GM21528 (cell line): Measurements from ENCODE around the gene TM9SF4.

Experiments
- ATAC-seq: cut with Tn5 transposase; IDR thresholded peaks from one replicate; pipeline ENCODE4 v1.9.1; 2021; ENCODE audit warnings: mild to moderate bottlenecking, moderate library complexity; ENCODE audit not compliant: unreplicated experiment, low FRiP score

TM9SF4 gene

GRCh38 chr20:32205110-32205842 lies 95.8 kb downstream of the TM9SF4 start:
- ATAC-seq, result no peak

DNA sequence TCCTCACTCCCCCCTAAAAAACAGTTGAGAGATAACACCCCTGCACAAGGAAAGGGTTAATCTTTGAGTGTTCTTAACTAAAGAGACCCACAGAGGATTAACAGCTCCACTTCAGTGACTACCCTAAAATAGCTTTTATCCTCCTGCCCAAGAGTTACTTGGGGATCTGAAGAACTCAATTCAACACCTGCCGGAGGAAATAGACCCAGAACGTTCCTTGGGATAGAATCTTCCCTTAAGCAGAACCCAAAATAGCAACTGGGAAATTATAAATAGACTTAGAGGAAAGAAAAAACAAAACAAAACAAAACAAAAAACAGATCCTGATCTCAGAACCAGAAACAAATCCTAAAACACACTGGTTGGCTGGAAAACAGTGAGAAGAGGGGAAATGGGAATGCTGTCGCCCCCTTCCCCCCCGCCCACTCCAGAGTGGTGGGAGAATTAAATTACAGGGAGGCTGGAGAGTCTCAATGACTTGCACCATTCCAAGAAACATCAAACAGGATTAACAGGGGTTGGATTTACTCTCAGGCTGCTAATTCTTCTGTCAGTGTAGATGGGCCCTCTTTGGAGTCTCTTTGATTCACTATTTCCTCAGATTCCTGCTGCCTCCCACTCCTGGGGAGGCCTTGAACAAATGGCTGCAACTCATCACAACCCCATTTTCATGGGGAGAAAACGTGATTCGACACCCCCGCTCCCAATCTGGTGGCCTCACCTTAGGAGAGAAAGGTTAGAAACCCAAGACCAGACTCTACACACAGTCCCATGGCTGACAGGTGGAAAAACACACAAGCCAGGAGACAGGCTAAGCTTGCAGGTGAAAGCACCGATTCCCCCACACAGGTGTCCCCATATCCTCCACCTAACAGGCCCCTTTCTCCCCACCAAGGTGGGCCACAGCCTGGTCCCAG lies 96.6 kb downstream of the TM9SF4 start:
- ATAC-seq, result no peak

GRCh38 chr20:32206760-32207625 lies 97.5 kb downstream of the TM9SF4 start:
- peak; percentile 15 for ATAC-seq

DNA sequence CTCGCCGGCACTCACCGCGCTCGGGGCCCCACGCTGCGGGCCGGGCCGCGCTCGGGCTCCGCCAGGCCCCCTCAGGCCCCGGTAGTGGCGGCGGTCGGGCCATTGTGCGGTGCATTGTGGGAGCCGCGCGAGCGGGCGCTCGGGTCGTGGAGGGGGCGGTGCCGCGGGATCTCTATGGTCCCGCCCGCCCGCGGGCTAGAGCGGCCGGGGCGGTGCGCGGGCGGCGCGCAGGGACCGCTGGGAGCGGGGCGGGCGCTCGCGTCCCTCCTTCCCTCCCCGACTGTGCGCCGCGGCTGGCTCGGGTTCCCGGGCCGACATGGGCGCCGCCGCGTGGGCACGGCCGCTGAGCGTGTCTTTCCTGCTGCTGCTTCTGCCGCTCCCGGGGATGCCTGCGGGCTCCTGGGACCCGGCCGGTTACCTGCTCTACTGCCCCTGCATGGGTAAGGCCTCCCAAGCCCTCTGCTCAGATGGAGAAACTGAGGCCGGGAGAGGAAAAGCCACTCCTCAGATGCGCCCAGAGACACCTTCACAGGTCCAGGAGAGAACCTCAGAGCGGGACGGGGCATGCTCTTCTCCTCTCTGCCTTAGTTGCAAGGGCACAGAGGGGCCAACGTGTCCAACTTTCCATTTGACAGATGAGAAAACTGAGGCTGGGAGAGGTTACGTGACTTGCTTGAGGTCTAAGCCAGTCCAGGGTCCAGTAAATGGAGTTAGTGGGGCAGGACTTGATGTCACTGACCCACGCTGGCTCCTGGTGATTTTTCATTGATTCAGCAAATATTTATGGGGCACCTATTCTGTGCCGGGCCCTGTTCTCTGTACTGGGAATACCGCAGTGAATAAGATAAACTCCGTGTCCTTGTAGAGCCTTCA lies 98.3 kb downstream of the TM9SF4 start, which contains the start of the genes PLAGL2 and POFUT1:
Gene PLAGL2, minus strand, starts transcription at position 118 of the 873 bp plus-strand sequence. CDS start 5,565 bp downstream, outside the sequence.
Gene POFUT1, plus strand, starts transcription at position 255 of the 873 bp plus-strand sequence. Its CDS starts 62 bp downstream, at position 317.
- ATAC-seq, result peak; percentile 87

GRCh38 chr20:32208499-32209154 lies 99.1 kb downstream of the TM9SF4 start:
- no peak for ATAC-seq

DNA sequence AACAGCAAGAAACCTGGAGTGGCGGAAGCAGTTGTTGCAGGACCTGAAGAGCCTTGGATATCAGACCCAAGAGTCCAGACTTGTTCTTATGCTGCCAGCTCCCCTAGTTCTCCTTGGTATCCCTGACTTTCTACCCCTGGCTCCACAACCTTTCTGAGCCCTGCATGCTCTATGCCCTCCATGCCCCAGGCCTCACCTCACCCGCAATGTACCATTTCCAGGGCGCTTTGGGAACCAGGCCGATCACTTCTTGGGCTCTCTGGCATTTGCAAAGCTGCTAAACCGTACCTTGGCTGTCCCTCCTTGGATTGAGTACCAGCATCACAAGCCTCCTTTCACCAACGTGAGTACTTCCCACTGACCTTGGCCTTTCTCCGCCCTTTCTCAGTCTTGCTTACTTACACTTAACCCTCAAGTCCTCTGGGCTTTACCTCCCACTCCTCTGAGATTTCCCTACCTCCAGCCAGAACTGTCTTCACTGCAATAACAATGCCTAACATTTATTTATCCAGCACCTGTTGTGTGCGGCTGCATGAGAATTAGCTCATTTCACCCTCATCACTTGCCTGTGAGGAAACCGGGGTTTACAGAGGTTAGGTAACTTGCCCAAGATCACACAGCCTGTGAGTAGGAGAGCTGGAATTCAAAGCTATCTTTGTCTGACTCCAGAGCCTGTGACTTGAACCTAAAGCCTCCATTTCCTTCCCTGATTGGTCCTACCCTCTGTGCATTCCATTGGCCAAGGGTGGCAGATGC lies 100.5 kb downstream of the TM9SF4 start:
- no peak for ATAC-seq

DNA sequence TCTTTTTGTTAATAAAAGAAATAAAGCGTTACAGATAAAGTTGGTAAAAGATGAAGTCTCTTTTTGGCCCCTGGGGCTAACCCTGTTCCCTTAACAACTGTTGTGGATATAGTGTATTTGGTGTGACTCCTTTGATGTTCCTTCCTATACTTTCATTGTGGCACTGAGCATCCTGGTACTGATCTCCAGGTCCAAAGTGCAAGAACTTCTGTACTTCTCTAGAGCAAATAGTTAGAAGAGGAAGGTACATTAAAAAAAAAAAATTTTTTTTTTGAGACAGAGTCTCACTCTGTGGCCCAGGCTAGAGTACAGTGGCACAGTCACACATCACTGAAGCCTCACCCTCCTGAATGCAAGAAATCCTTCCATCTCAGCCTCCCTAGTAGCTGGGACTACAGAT lies 104.4 kb downstream of the TM9SF4 start:
- ATAC-seq, result no peak

- no peak for ATAC-seq
Measured at GRCh38 chr20:32215147-32215546, 105.6 kb downstream of the TM9SF4 start.

GRCh38 chr20:32215729-32216128 lies 106.2 kb downstream of the TM9SF4 start:
- no peak for ATAC-seq

DNA sequence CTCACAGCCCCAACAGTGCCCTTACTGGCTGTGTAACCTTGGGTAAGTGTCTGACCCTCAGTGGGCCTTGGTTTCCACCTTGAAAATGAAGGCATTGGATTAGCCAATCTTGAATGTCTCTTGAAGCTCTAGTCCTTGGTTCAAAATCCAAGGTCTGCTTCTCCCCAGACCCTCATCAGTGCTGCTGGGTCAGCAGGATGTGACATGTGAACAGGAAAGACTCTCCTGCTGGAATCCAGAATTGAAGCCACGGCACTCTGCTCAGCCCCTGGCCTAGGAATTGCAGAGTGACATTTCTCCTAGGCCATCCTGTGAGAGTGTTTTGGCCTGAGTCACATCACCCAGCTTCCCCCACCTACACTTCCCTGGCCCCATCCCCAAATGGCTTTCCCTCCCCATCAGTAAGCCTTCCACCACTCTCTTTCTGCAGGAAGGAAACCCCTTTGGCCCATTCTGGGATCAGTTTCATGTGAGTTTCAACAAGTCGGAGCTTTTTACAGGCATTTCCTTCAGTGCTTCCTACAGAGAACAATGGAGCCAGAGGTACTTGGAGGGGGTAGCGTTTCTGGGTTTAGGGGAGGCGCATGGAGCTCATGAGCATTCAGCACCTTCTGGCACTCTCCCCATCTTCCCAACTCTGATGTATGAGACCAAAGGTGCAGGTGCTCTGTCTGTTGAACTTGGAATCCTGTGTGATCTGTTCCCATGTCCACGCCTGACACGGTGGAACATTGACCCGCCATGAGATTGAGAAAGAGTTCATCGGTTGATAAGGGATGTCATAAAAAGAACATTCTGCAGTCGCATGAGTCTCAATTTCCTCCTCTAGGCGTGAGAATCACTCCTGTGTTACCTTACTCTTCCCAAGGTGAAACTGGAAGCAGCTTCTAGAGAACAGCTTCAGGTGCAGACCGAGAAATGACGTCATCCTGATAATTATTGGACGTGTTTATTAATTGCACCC lies 106.9 kb downstream of the TM9SF4 start:
- no peak for ATAC-seq
